Neural cell (in vitro differentiated cells): ENCODE measurements around the gene IPO4.

ENCODE experiments used
- CTCF ChIP-seq: fragments of 450-650 bp; IDR thresholded peaks from 2 replicates; pipeline ENCODE4 v1.5.1; 2014; ENCODE audit warnings: antibody characterized with exemption, mild to moderate bottlenecking, moderate library complexity; ENCODE audit not compliant: poor library complexity, severe bottlenecking
- EP300 ChIP-seq: fragments of 450-650 bp; conservative IDR thresholded peaks from 2 replicates; pipeline ENCODE4 v1.6.1; 2014; ENCODE audit warnings: antibody characterized with exemption, mild to moderate bottlenecking, moderate library complexity; ENCODE audit not compliant: poor library complexity, severe bottlenecking
- EZH2 ChIP-seq: fragments of 200-600, 300-800 bp; shearing (Covaris generic), sonication (generic); IDR thresholded peaks from 2 replicates; pipeline ENCODE4 v1.6.1; 2014; ENCODE audit warnings: antibody characterized with exemption, low read length, borderline replicate concordance, mild to moderate bottlenecking; ENCODE audit not compliant: insufficient read depth, poor library complexity, severe bottlenecking
- MXI1 ChIP-seq: fragments of 450-650 bp; conservative IDR thresholded peaks from 2 replicates; pipeline ENCODE4 v1.6.1; 2014; ENCODE audit warnings: antibody characterized with exemption, mild to moderate bottlenecking; ENCODE audit not compliant: poor library complexity, severe bottlenecking
- POLR2AphosphoS5 ChIP-seq: IDR thresholded peaks from 2 replicates; pipeline ENCODE4 v1.6.1; 2012
- RAD21 ChIP-seq: fragments of 450-650 bp; conservative IDR thresholded peaks from 2 replicates; pipeline ENCODE4 v1.6.1; 2014; ENCODE audit warnings: antibody characterized with exemption, mild to moderate bottlenecking, moderate library complexity
- REST ChIP-seq: IDR thresholded peaks from 2 replicates; pipeline ENCODE4 v1.6.1; 2012; ENCODE audit warnings: borderline replicate concordance
- TAF1 ChIP-seq: IDR thresholded peaks from 2 replicates; pipeline ENCODE4 v1.6.1; 2012; ENCODE audit warnings: low read depth

- TF ChIP-seq REST (no peak), CTCF (no peak), POLR2AphosphoS5 (no peak), MXI1 (no peak), EZH2 (no peak), RAD21 (no peak), TAF1 (no peak), EP300 (no peak)
Observed at GRCh38 chr14:24228902-24229301, 40.3 kb upstream of the IPO4 start.
